Suppressor macrophage treated with lipopolysaccharide for 1 hour (primary cell): ENCODE measurements around the gene CRABP1.

Experiments
- DNase-seq, 3 donors: peaks; one replicate each; pipeline ENCODE4 v3.0.0-alpha.2; 2020 to 2022

CRABP1 gene

DNA sequence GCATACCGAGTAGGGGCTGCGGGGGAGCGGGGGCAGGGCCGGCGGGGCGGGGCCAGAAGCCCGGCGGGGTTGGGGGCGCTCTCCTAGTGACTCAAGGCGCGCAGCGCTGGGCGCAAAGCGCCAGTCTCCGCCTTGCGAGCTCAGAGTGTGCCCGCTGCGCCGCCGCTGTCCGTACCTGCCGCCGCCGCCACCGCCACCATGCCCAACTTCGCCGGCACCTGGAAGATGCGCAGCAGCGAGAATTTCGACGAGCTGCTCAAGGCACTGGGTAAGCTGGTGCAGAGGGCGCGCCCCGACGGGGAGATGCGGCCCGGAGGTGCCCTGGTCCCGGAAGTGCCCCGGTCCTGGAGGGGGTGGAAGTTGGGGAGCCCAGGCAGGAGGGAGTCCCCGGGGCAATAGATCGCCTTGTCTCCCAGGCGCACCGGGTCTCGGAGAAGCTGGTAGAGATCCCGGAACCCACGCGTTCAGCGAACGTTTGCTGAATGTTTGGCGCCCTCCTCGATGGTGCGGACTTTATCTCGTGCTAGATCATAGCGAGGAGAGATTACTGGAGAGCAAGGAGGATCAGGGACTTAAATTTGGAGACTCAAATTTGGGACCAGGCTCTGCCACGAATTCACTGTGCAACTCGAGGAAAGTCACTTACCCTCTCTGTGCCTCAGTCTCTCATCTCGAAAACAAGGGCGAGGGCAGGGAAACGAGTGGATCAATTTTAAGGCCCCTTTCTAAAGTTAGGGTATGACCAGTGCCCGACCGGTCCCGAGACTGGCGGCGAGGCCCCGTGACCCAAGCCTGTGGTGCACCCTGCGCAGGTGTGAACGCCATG, at the start of gene CRABP1:
Gene CRABP1 (plus strand): TSS at position 123 of the 826 bp plus-strand sequence. CDS start 76 bp downstream, at position 199.
- no peak for DNase-seq

DNA sequence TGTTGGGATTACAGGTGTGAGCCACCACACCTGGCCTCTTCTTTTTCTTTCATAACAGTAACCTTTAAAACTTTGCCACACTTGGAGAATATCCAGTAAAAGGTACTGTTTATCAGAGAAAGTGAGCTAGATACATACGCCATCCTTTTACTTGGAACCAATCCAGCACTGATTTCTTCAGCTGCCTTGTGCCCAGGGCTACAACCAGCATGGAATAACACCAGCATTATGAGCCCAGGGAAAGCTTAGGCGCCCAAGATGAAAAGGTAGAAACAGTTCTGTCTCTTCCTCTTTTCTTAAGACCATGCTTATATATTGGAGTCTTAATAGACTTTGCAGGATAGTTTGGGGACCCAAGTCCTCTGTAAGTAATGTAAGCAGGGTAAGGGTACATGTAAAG, 49.1 kb upstream of the CRABP1 start:
- no peak for DNase-seq

DNA sequence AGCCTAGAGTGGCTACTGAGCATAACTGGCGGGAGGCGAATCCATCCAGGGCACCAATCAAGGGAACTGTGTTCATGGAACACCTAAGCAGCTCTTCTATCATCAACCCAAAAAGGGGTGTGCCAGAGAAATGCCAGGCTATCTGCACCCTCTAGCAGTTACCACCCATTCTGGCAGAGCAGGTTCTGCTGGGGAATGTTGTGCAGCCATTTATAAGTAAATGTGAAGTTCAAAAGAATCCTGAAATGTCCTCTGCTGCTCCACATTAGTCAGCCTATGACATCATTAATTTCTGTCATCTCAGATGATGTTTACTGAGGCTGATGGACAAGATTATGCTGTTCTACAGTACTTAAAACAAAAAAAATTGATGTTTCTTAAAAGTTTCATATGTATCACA, 48.5 kb upstream of the CRABP1 start:
- no peak for DNase-seq

DNA sequence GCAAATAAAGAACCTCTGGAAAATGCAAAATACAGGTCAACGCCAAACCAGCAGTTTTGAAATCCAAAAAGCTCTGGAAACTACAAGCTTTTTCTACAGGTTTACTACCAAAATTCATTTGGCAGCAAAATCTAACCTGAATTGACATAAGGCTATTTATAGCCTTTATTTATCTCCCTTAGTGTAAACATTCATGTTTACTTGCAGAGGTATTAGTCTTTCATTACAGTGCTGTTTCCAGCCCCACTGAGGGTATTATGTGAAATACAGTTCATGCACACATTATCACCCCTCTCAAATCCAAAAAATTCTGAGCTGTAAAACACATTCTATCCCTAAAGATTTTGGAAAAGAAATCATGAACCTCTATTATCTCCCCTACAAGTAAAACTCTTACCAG, 47.9 kb upstream of the CRABP1 start:
- DNase-seq: no peak

DNA sequence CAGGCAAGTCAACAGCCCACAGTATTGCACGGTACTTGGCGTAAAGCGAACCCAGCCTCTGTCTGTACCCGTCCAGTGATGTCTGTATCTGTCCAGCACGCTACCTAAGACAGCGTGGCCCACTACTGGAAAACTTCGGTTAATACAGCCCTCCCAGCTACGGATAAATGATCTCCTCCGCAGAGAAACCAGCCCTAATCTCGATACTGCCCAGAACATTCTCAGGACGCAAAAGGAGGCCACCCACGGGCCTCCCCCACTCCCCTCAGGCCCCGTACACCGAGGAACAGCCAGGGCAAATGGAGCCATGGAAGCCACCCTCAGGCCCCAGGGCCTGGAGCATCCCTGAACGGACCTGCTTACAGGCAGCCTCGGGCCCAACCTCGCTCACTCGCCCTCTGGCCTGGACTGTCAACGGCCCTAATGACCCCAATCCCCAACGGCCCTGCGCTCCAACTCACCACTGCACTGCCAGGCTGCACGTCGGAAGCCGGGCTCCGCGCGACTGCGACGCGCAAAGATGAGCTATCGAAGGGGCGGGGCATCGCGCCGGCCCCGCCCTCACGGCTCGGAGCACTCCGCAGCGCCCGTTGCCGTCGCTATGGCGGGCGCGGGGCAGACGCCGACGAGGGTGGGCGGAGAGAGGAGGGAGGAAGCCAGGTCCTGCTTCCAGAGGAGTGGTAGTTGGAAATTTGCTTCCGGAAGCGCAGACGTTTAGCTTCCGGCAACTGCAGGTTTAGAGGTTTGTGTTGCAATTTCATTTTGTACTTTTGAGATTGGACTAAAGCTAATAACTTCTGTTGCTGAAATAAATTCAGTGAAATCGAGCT, 40.8 kb upstream of the CRABP1 start, which contains the start of gene SKIC8:
Gene SKIC8 (minus strand): TSS at position 509 of the 830 bp plus-strand sequence. CDS start 3,923 bp downstream, outside the sequence.
- DNase-seq: peak; percentile 96 to 97 (median 97)

DNA sequence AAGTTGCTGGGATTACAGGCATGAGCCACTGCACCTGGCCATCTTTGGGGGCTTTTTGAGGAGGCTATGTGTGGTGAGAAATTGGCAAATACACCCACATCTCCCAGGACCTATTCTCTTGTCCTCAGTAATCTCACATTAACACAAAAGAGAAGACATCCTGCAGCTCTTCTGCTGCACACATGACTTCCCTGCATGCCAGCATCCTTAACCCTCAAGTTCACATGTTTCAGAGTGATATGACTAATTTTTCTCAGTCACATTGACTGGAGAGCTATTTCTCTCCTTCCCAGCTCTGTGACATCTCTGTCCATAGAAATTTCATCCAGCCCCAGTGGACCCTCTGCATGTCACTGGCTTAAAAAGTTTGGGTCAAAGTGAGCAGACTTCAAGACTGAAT, 38.8 kb upstream of the CRABP1 start:
- peak in 2 of 3 donors; percentile 21 to 35 for DNase-seq

DNA sequence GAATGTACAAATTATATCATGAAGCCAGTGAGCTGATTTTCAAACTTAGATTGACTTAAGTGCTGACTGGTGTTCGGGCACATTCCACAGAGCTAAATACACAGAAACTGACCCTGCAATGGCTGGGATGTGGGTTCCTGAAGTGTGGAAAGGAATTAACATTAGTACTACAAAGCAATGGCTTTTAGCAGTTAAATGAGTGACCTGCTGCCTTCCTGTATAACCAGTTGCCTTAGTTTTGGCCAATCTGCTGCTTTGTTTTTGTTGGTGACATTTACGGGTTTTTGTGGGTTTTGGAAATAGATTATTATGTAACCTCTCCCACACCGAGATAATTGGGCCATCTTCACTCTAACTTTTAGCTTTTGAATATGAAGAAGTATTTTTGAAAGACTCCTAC, 38.3 kb upstream of the CRABP1 start:
- peak; percentile 31 to 63 (median 59) for DNase-seq

DNA sequence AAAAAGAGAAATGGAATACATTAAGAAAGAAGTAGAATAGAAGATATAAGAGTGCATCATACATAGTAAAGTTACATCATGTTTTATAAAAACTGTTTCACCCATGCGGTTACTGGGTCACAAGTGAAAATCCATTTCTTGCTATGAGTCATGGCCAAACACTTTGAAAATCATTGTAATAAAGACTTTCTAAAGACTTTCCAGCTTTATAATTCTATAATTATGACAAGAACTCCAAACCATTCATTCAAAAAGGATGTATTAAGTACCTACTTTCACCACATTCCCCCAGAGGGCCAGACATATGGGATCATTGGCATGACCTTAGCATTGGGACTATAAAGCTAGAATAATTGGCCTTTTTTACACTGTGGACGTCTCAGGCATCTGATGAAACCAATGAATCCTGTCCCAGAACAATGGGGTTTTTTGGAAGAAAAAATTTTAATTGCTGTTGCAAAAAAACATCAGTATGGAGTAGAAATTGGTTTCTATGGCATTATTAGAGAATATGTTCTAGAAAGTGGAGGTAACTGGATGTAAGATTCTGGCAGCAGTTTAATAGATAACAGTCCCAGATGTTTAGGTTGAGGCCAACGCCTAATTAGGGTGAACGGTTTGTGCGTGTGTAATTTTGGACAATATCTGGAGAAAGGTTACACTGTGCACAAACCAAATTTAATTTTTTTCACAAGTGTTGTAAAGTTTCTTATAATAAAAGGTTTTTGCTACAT, 37.4 kb upstream of the CRABP1 start:
- DNase-seq: peak; percentile 42 to 79 (median 76)

DNA sequence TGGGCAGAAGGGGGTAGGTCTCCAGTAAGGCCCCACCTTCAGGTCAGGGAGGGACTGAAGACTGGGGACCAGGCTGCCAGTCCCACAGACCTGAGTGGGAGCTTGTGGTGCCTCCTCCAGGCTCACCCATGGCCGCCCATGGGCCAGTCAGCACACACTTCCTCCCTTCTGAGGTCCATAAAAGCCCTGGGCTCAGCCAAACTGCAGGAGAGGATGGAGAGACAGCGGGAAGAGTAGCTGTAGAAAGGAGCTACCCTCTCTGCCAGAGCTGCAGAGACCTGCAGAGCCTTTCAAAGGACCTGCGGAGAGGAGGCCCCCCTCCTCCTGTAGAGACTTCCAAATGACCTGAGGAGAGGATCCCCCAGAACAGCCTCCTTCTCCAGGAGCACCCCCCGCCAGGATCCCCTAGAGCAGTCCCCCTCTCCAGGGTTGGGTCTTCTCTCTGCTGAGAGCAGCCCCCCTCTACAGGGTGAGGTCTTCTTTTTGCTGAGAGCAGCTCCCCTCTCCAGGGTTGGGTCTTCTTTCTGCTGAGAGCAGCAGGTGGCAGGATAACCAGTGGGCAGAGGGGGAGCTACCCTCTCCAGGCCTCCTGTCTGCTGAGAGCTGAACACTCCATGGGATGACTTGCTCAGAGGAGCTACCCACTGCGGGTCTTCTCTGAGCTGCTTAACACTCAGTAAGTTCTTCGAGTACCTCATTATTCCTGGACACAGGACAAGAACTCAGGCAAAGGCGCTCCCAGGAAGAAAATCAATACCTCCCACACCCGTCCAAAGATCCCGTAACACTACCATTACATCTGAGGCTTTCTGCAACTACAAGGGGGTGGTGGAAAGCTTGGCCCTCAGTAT, 35.7 kb upstream of the CRABP1 start:
- no peak for DNase-seq

DNA sequence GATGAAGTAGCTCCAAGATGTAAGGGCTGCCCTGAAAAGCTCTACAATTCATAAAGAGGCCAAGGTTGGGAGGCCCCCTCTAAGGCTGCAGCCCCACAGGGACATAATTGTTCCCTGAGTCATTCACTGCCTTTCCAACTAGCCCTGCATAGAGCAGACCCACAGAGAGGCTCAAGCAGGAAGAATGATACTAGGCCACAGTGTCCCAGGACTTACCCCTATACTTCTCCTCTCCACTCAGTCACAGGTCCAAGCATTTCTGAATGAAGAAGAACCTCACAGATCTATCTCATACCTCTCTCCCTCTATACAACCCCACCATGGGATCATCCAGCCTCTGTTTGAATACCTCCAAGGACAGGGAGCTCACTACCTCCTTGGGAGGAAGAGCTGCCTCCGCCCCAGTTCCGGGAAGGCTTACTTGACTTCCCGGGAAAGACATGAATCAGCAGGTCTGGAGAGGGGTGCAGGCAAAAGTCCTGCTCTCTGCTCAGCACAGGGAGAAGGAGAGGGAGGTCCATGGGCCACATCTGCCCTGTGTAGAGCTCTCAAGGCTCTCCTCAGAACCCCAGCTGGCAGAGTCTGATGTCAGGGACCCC, 33.9 kb upstream of the CRABP1 start:
- no peak for DNase-seq

DNA sequence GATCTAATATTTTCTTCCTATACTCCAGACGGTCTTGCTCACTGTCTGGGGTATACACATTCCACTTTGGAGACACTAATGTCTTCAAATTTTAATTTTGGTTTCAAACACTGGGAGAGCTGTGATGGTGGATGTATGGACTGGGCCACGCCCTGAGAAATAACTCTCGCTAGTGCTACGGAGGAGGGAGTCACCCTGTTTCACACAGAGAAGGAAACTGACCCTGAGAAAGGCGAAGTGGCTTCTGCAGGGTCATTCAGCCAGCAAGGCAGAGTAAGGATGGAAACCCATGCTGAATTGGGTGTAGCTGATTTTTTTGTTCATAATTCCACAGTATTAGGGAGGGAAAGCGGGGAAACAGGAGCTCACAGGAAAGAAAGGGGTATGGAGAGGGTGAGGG, 32.2 kb upstream of the CRABP1 start:
- peak; percentile 27 to 46 (median 38) for DNase-seq

DNA sequence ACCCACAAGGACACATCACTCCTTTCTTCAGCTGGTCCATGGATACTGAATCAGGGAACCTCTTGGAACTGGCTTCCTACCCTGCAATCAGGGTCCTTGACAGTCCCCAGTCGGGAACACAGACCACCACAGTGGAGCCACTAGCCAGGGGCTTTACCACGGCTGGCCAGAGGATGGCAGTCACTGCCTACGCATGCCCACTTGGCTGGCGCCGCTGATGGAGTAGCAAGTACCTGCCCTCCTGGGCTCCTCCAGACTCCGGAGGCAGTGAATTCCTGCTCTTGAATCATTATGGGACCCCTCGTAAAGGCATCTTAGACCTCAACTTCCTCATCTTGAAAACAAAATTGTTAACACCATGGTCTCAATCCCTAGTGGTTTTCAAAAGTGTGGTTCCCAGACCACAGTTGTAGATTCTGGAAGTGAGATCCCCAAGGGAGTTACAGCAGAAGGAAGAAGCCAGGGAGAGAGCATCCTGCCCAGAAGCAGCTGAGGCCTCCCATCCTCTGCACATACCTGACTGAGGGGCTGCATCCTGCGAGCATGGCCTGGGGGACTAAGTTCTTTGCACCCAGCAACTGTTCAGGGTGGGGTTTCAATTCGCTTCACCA, 31.6 kb upstream of the CRABP1 start:
- DNase-seq: peak; percentile 73 to 83 (median 74)

DNA sequence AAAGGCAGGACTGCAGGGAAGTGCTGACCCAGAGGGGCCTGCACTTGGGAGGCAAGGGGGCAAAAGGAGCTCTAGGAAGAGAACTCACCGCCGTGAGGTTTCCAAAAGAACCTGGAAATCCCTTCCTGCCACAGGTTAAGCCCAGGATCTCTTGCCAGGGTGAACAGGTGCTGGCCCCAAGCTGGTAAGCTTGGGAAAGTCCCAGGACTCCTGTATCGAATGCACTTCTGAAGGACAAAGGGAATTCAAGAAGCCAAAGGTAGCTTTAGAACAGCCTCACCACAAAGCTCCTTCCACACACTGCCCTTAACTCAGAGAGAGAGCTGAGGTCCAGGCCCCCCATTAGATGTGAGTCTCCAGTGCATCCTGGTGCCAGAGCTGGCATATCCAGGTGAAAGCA, 28.9 kb upstream of the CRABP1 start:
- no peak for DNase-seq

DNA sequence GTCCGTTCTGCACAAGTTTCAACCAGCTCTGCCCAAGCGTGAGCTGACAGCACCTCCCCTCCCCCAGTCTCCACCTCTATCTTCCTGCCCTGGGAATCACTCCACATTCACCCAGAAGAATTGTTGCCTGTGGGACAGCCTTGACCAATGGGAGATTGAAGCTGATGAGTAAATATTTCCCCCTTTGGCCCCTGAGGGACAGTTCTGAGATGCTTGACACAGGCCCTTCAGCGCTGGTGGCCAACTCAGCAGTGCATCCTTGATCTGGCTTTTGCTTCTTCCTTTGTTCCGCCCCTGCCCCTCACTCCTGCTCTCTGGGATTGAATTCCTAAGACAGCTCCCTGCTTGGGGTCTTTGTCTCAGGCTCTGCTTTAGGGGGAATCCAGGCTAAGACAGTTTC, 27.6 kb upstream of the CRABP1 start:
- DNase-seq: no peak

DNA sequence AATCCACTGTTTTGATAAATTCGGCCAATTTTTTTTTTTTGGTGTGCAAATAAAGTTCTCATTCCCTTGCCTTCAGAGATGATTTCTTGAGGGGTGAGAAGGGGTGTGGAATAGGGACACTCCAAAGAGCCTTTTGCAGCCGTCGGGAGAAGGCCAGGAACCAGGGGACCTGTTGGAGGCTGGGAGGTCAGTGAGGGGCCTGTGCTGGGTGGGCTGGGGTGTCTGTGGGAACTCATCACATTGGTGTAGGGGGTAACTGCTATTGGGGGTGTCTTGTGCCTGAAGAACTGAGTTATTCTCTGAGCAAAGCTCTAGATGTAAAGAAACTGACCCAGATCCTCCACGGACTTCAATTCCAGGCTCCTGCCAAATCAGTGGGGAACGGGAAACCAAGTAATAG, 27.2 kb upstream of the CRABP1 start:
- no peak for DNase-seq

DNA sequence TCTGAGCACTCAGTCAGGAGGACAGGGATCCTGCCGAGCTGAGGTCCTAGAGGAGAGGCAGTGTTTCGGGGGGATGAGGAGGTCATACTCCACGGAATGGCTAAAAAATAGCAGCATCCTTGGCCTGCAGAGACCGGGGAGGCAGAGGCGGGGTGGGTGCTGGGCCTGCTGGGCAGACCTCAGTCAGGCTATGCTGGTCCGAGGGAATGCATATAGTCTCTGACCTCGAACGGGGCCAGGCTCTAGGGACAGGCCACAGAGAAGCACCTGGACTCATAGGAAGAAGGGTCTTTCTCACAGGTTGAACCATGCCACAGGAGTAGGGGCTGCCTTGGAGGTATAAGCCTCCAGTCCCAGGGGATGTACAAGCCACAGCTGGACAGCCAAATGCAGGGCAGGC, 26.8 kb upstream of the CRABP1 start:
- no peak for DNase-seq

DNA sequence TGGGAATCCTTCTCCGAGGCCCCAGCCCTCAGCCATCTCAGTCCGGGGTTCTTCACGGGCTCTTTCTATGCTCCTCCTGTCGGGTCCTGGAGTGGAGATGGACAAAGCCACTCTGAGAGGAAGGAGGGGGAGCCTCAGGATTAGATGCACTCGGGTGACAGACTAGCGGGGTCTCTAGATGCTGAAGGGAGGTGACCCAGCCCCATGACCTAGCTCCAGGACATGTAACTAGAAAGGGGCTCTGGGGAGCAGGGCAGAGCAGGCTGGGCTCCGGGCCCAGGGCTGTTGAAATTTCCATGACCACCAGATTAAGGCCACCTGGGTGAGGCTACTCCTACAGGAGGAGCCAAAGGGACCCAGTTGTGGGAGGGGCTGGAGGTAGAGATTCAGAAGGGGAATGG, 26.0 kb upstream of the CRABP1 start:
- DNase-seq: no peak

DNA sequence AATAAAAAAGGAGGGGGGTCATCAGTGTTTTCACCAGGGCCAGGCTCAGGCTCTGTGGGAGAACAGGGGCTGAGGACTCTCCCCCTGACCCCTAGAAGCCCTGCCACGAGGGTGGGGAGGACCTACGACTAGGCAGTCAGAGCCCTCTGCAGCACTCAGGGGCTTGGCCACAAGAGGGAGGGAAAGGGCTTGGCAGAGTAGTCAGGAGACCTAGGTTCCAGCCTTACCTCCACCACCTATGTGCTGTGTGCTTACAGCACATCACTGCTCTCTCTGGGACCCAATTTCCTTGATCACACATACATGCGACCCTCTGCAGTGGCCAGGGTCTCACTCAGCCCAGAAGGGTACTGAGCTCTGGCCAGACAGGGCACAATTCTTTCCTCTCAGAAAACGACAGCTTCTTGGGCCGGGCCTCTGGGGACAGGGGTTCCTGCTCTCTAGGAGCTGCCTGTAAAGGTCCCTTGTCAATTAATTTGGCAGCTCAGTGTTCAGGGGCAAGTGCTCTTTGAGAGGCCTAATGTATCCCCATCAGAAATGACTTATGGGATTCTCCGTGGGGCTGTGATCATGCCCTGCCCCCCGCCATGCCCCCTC, 24.4 kb upstream of the CRABP1 start:
- no peak for DNase-seq

DNA sequence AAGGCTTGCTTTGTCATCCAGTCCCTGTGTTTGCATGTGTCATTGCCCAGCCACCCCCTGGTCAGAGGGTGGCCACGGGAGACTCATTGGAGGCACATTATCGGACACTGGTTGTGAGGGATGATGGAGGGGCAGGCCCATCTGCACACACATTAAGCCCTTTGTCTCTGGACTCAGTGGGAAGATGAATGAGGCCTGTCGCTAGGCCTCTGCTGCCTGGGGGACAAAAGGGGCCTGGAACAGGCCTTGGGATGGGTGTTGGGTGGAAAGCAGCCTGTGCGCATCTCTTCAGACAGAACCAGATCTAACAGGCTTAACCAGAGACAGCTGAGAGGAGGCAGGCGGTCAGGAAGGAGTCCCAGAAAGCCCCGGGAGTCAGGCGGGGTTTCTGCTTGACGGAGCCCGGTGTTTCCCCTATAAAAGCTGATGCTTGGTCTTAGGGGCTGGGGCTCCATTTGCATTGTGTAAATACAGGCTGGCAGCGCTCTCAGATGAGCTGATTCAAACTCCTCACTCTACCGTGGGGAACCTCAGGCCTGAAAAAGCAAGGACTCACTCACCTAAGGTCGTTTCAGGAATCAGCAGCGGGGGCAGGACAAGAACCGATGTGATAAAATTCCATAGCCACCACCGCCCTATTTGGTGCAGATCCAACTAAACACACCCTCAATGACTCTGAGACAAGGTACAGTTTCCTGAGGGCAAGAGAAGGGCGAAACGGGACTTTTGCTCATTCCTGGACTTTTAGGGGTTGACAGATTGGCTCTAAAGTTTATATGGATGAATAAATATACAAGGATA, 23.7 kb upstream of the CRABP1 start:
- DNase-seq: no peak
